Progenitor cell of endocrine pancreas (in vitro differentiated cells): ENCODE data around the gene MOAP1. TPM values are rescaled to one million over a fixed set of nuclear protein-coding genes. Genes with fewer than 3 reads are reported as not detected.

Experiments used
- DNase-seq: peaks from one replicate; pipeline ENCODE4 v3.0.0; 2021; ENCODE audit warnings: low spot score; ENCODE audit not compliant: unreplicated experiment
- H3K27ac Mint-ChIP-seq: 2 replicates; pipeline ENCODE4 v1.8.0; 2021; ENCODE audit warnings: mild to moderate bottlenecking, moderate library complexity, mixed read lengths
- H3K27me3 Mint-ChIP-seq: 2 replicates; pipeline ENCODE4 v1.8.0; 2021; ENCODE audit warnings: mixed read lengths
- H3K36me3 Mint-ChIP-seq: 2 replicates; pipeline ENCODE4 v1.8.0; 2022; ENCODE audit warnings: mixed read lengths; ENCODE audit not compliant: insufficient read depth
- H3K4me1 Mint-ChIP-seq: 2 replicates; pipeline ENCODE4 v1.8.0; 2021; ENCODE audit warnings: low read depth, mixed read lengths
- H3K4me3 Mint-ChIP-seq: 2 replicates; pipeline ENCODE4 v1.8.0; 2021; ENCODE audit warnings: low read depth, mild to moderate bottlenecking, moderate library complexity, mixed read lengths
- H3K9me3 Mint-ChIP-seq: 2 replicates; pipeline ENCODE4 v1.8.0; 2021; ENCODE audit warnings: low read depth, mixed read lengths
- CTCF ChIP-seq: fragments of 200-600 bp; sonication (generic); IDR thresholded peaks from one replicate; pipeline ENCODE4 v1.5.0; 2021; ENCODE audit warnings: antibody characterized with exemption, mild to moderate bottlenecking; ENCODE audit not compliant: unreplicated experiment
- total RNA-seq: library from RNA; stranded (reverse); gene quantifications from 2 replicates; pipeline ENCODE4 v1.2.1, GENCODE V29; 2021

MOAP1 gene
- total RNA-seq, 1 donor from 2014 or later, result 23.4 TPM

DNA sequence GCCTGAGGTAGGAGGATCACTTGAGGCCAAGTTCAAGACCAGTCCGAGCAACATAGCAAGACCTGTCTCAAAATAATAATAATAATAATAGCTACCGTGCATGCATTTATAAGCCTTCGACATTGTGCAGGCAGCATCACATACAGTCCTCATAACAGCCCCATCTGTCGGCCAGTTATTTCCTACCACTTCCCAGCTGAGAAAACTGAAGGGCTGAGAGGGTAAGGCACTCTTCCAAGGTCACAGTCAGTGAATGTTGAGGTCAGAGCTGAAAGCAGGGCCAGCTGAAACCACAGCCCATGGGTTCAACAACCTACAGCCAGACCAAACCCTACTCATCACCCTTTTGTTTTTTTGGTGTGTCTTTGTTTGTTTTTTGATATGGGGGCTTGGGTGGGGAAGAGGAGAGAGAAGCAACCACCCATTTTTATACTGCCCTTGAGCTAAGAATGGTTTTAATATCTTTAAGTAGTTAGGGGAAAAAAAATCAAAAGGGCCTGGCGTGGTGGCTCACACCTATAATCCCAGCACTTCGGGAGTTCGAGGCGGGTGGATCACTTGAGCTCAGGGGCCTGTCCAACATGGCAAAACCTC, 52.1 kb downstream of the MOAP1 start:
- Mint-ChIP-seq H3K36me3 (no peaks in the 10 kb centered on the region), H3K4me3 (no peak overlapping the region), H3K4me1 (no peaks in the 10 kb centered on the region), H3K27ac (no peak overlapping the region), H3K9me3 (no peaks in the 10 kb centered on the region), H3K27me3 (no peaks in the 10 kb centered on the region)
- DNase-seq, result no peak
- TF ChIP-seq CTCF, result peak; percentile 44

Other genes starting within 250 kb of the MOAP1 start
- 71.3 and 72.0 TPM in 2 replicates for gene ITPK1, start 69.0 kb downstream of the MOAP1 start, total RNA-seq
- gene LYSET, start 420 bp upstream of the MOAP1 start, total RNA-seq, result 27.6 and 28.3 TPM in 2 replicates
- 9.0 and 10.6 TPM in 2 replicates for gene GON7, start 22.2 kb upstream of the MOAP1 start, total RNA-seq
- gene UBR7, start 22.4 kb upstream of the MOAP1 start, total RNA-seq, result 16.0 and 17.2 TPM in 2 replicates
- 56.8 and 65.5 TPM in 2 replicates for gene BTBD7, start 148.1 kb upstream of the MOAP1 start, total RNA-seq
- 1.1 TPM in 1 of 2 replicates, not detected in the other for gene COX8C, start 162.3 kb upstream of the MOAP1 start, total RNA-seq
- 2.6 TPM in 2 replicates for gene UNC79, start 246.0 kb upstream of the MOAP1 start, total RNA-seq